HL-60 (cell line): ENCODE results near the gene TIGD1.

Experiments used
- DNase-seq, 2 experiments: peaks; one replicate each; pipeline ENCODE4 v3.0.0-alpha.2; 2010 to 2020; ENCODE audit warnings: low read depth in 1 of 2, low spot score in 1 of 2
- H3K27ac ChIP-seq: fragments of 250-450 bp; sonication (Bioruptor Pico); replicated peaks from 2 replicates; pipeline ENCODE4 v1.5.1; 2020; ENCODE audit warnings: mild to moderate bottlenecking, moderate library complexity
- H3K27me3 ChIP-seq: fragments of 250-450 bp; sonication (Bioruptor Pico); 2 replicates; pipeline ENCODE4 v1.5.1; 2021; ENCODE audit warnings: mild to moderate bottlenecking, moderate library complexity; ENCODE audit not compliant: insufficient read depth, poor library complexity, severe bottlenecking
- H3K4me3 ChIP-seq: replicated peaks from 2 replicates; pipeline ENCODE4 v1.5.1; 2011; ENCODE audit warnings: mild to moderate bottlenecking, control low read depth, low read length; ENCODE audit not compliant: insufficient read depth
- GABPA ChIP-seq: IDR thresholded peaks from 2 replicates; pipeline ENCODE4 v1.6.1; 2012; ENCODE audit warnings: low read depth
- POLR2AphosphoS5 ChIP-seq: IDR thresholded peaks from 2 replicates; pipeline ENCODE4 v1.6.1; 2012; ENCODE audit warnings: low read depth
- SPI1 ChIP-seq: IDR thresholded peaks from 2 replicates; pipeline ENCODE4 v1.6.1; 2012; ENCODE audit warnings: low read depth, mild to moderate bottlenecking, borderline replicate concordance
- long read RNA-seq: library from polyadenylated mRNA; unstranded; transcript quantifications from one replicate; pipeline ENCODE4 v2.0.0, GENCODE V29; 2020
- TF ChIP-seq, protein P1 (sequence below): IDR thresholded peaks from 2 replicates; pipeline ENCODE4 v1.6.1; 2012; ENCODE audit warnings: low read depth; ENCODE audit not compliant: insufficient replicate concordance
- TF ChIP-seq, protein P2 (sequence below): IDR thresholded peaks from one replicate; pipeline ENCODE4 v1.5.1; 2011; ENCODE audit warnings: low read length, control low read depth, inconsistent platforms; ENCODE audit not compliant: insufficient read depth

The TIGD1 gene
- long read RNA-seq, transcript TIGD1-201 (1 exons, 2,623 nt) = major isoform, 5 of 22 reads
- long read RNA-seq, partial matches to known transcripts = 0 of 22 reads
- long read RNA-seq, other reads (novel, unspliced or antisense) = 17 of 22 reads

DNA sequence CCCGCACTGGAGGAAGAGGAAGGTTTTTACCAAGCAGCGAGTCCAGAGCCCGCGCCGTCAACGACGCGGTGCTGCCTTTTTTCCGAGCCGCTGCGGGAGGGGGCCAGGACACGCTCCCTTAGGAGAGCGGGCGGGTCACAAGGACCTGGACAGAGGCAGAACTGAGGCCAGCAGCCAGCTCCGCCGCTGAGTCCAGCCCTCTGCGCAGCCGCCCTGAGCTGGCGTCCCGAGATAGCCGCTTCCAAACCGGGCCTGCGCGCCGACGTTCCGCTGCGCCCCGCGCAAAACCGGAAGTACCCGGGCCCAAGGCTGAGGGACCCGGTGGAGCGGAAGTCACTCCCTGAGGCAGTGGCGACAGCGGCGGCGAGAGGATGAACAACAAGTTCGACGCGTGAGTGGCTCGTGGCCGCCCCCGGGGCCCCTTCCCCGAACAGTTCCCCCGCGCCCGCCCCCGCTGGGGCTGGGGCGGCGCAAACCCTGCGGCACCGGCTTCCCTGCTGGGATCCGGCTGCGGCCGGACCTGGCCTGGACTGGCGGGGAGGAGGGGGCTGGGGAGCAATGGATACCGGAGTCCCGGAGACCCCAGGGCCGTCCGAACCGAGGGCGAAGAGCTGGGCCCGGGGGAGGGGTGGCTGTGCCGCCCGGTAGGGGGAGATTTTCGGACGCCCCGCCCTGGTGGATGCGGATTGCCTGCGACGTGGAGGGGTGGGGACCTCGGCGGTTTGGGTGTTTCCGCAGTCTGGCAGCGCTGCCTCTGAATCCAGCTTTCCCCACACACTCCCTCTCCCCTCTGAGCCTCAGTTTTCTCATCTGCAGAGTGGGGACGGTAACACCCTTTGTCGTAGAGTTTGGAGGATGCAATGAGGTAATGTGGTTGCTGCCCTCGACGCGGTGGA, at the start of gene TIGD1, which contains the start of gene EIF4E2:
TIGD1 (minus strand) TSS at position 204 of the 896 bp plus-strand sequence. CDS start 675 bp downstream, outside the sequence.
EIF4E2 (plus strand) TSS at position 336 of the 896 bp plus-strand sequence; CDS start at position 372, 36 bp downstream.
- DNase-seq = peak; percentile 91 to 94
- peak; percentile 66; the same call in 1 of the 2 replicates for TF ChIP-seq SPI1
- TF ChIP-seq, protein P1, sequence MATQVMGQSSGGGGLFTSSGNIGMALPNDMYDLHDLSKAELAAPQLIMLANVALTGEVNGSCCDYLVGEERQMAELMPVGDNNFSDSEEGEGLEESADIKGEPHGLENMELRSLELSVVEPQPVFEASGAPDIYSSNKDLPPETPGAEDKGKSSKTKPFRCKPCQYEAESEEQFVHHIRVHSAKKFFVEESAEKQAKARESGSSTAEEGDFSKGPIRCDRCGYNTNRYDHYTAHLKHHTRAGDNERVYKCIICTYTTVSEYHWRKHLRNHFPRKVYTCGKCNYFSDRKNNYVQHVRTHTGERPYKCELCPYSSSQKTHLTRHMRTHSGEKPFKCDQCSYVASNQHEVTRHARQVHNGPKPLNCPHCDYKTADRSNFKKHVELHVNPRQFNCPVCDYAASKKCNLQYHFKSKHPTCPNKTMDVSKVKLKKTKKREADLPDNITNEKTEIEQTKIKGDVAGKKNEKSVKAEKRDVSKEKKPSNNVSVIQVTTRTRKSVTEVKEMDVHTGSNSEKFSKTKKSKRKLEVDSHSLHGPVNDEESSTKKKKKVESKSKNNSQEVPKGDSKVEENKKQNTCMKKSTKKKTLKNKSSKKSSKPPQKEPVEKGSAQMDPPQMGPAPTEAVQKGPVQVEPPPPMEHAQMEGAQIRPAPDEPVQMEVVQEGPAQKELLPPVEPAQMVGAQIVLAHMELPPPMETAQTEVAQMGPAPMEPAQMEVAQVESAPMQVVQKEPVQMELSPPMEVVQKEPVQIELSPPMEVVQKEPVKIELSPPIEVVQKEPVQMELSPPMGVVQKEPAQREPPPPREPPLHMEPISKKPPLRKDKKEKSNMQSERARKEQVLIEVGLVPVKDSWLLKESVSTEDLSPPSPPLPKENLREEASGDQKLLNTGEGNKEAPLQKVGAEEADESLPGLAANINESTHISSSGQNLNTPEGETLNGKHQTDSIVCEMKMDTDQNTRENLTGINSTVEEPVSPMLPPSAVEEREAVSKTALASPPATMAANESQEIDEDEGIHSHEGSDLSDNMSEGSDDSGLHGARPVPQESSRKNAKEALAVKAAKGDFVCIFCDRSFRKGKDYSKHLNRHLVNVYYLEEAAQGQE = peak; percentile 71
- peak; percentile 99 for TF ChIP-seq GABPA
- TF ChIP-seq, protein P2, sequence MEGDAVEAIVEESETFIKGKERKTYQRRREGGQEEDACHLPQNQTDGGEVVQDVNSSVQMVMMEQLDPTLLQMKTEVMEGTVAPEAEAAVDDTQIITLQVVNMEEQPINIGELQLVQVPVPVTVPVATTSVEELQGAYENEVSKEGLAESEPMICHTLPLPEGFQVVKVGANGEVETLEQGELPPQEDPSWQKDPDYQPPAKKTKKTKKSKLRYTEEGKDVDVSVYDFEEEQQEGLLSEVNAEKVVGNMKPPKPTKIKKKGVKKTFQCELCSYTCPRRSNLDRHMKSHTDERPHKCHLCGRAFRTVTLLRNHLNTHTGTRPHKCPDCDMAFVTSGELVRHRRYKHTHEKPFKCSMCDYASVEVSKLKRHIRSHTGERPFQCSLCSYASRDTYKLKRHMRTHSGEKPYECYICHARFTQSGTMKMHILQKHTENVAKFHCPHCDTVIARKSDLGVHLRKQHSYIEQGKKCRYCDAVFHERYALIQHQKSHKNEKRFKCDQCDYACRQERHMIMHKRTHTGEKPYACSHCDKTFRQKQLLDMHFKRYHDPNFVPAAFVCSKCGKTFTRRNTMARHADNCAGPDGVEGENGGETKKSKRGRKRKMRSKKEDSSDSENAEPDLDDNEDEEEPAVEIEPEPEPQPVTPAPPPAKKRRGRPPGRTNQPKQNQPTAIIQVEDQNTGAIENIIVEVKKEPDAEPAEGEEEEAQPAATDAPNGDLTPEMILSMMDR = no peak
- TF ChIP-seq POLR2AphosphoS5 = peak; percentile 92

DNA sequence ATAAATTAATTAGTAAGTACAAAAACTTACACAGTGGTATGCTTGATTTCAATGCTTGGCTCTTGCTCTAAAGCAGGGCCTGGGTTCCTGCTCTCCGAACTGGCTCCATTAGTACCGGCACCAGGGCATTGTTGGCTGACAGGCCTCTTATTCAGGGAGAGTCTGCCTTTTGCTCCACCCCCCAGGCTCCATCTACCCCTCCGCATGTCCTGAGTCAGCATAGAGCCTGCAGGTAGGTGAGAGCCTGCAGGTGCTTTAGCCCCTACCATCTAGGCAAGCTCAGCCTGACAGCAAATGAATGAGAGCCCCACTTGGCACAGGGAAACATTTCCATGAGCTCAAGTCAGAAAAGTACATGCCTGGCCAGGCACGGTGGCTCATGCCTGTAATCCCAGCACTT, 47.9 kb upstream of the TIGD1 start:
- no peak for TF ChIP-seq POLR2AphosphoS5
- DNase-seq = no peak
- Histone ChIP-seq H3K27me3 (no peaks in the 10 kb centered on the region), H3K4me3 (no peak overlapping the region), H3K27ac (no peak overlapping the region)

More for the DNA sequence above, at the start of gene TIGD1, which contains the start of gene EIF4E2:
- Histone ChIP-seq H3K27me3 (no peaks in the 10 kb centered on the region), H3K27ac (peak within 1 kb of the TSS; percentile 96), H3K4me3 (peak within 1 kb of the TSS; percentile 77)

DNA sequence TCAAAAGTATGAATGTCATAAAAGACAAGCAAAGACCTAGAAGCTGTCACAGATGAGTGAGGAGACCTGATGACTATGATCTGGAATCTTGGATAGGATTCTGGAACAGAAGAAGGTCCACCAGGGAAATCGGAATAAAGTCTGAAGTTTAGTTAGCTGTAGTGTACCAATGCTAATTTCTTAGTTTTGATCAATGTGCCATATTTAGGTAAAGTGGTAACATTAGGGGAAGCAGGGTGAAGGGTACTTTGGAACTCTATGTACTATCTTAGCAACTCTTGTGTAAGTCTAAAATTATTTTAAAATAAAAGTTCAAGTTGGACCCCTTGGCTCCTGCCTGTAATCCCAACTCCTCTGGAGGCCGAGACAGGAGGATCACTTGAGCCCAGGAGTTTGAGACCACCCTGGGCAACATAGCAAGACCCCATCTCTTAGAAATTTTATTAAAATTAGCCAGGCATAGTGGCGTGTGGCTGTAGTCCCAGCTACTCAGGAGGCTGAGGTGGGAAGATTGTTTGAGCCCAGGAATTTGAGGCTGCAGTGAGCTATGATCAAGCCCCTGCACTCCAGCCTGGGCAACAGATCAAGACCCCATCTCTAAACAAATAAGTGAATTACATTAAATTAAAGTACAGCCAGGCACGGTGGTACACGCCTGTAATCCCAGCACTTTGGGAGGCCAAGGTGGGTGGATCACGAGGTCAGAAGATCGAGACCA, 47.2 kb upstream of the TIGD1 start:
- H3K27ac ChIP-seq = no peak overlapping the region
- no peak overlapping the region for H3K4me3 ChIP-seq
- DNase-seq = no peak
- H3K27me3 ChIP-seq = no peaks in the 10 kb centered on the region
- TF ChIP-seq, protein P1 = no peak
- TF ChIP-seq, protein P2 = no peak

DNA sequence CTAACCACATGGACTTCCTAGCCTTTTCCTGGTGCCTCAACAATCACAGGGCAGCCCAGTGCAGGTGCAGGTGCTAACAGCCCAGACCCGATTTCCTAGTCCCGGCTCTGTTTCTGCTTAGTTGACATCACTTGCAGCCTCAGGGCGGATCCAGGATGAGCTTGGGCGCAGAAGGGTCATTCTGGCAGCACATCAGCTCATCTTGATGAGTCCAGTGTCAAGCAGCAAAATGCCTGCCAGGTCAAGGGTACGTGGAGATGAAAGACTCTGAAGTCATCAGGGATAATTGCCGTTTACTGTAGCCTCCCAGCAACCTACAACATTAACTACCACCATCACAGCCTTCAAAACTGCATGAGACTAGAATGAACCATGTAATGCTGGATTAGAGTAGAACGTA, 43.6 kb upstream of the TIGD1 start:
- no peak overlapping the region for H3K4me3 ChIP-seq
- H3K27me3 ChIP-seq = no peaks in the 10 kb centered on the region
- TF ChIP-seq SPI1 (no peak), GABPA (no peak), POLR2AphosphoS5 (no peak)
- TF ChIP-seq, protein P1 = no peak
- TF ChIP-seq, protein P2 = no peak
- no peak overlapping the region for H3K27ac ChIP-seq
- no peak for DNase-seq
